CD4-positive, alpha-beta T cell treated with Interleukin-6 for 4 hours (primary cell): ENCODE results near the gene CTAG1B.
"Not testable (repeated sequence)": the region's sequence is repeated elsewhere in the genome, so short reads cannot be mapped to it uniquely, and the experiment has no call there.

Experiments
- DNase-seq: peaks from one replicate; pipeline ENCODE4 v3.0.0-alpha.2; 2020; ENCODE audit warnings: mixed read lengths

CTAG1B gene

DNA sequence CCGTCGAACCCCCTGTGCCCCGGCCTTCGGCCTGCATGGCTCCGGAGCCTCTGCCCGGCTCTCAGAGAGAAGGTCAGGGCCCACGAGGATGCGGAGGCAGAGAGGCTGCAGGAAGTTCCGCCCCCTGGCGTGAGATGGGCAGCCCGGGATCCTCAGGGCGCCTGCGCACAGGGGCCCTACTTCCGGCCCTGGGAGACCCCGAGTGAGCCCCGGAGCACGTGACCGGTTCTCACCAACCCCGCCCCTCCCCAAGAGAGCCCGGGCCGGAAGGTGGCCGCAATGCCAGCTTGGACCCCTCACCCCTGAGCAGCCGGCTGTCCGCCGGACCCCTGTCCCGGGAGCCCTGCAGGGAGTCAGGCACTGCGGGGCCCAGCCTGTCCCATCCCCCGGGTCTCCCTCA is at the start of gene CTAG1B:
Gene CTAG1B, minus strand, starts transcription at position 101 of the 400 bp plus-strand sequence. Its CDS starts 64 bp downstream, at position 37.
- DNase-seq = not testable (repeated sequence)

GRCh38 chrX:154661899-154662298 is 42.8 kb upstream of the CTAG1B start:
- DNase-seq = no peak

DNA sequence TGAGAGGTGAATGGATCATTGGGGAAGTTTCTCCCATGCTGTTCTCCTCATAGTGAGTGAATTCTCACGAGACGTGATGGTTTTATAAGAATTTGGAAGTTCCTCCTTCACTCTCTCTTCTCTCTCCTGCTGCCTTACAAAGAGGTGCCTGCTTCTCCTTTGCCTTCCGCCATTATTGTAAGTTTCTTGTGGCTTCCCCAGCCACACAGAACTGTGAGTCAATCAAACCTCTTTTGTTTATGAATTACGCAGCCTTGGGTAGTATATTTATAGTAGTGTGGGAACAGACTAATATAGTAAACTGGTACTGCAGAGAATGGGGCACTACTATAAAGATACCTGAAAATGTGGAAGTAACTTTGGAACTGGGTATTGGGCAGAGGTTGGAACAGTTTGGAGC is 42.1 kb upstream of the CTAG1B start:
- DNase-seq = no peak

- no peak for DNase-seq
Observed at GRCh38 chrX:154660541-154660940, 41.5 kb upstream of the CTAG1B start.

GRCh38 chrX:154658957-154659356 is 39.9 kb upstream of the CTAG1B start:
- DNase-seq = no peak

DNA sequence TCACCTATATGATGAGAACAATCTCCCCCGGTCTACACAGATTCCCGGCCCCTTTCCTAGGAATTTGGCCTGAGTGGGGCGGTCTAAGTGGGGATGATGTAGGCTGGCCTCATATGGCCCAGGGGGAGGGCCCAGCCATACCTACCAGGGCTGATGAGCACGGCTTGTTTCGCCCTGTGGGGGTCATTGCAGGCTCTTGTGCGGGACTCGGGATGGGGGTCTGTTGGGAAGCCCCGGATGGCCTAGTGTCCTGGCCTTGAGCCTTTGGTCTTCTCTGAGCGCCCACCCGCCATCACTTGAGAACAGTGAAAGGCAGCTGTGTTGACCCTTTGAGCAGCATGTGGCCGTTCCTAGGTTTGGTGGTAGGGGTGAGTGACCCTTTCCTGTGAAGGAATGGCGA is 39.1 kb upstream of the CTAG1B start:
- no peak for DNase-seq

- no peak for DNase-seq
Observed at GRCh38 chrX:154657226-154657805, 38.2 kb upstream of the CTAG1B start.

GRCh38 chrX:154655786-154656185 is 36.7 kb upstream of the CTAG1B start:
- no peak for DNase-seq

DNA sequence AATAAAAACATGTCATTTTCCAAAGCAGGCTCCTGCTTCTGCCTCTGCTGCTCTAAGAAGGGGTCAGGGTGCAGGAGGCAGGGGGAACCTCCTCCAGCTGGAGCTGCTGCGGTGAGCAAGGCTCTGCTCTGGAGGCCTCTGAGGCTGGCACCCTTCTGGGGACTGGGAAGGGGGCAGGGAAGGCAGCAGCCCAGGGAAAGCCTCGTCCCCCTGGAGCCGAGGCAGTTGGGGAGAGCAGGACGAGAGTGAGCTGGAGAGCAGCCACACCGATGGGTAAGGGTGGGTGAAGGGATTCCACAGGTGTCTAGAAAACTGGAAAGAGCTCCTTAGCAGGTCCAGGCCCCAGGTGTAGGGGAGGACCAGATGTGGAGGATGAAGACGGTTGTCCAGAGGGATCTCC is 36.3 kb upstream of the CTAG1B start:
- no peak for DNase-seq

DNA sequence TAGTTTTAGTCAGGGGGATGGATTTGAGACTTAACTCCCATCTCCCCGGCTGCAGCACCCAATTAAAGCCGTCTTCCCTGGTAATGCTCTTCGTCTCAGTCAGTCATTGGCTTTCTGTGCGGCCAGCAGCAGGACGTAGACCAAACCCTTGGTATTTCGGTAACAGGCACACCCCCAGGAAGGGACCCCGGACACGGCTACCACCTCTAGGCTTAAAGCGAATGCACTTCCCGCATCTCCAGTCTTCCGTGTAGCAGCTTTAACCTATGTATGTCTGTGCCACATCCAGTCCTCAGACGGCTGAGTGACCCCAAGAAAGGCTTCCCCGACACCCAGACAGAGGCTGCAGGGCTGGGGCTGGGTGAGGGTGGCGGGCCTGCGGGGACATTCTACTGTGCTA is 35.8 kb upstream of the CTAG1B start:
- no peak for DNase-seq

GRCh38 chrX:154654372-154654771 is 35.3 kb upstream of the CTAG1B start:
- DNase-seq = no peak

DNA sequence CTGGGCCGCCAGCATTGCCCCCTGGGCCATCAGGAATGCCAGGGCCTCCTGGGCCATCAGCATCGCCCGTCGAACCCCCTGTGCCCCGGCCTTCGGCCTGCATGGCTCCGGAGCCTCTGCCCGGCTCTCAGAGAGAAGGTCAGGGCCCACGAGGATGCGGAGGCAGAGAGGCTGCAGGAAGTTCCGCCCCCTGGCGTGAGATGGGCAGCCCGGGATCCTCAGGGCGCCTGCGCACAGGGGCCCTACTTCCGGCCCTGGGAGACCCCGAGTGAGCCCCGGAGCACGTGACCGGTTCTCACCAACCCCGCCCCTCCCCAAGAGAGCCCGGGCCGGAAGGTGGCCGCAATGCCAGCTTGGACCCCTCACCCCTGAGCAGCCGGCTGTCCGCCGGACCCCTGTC is 34.3 kb upstream of the CTAG1B start, which contains the start of gene CTAG2:
Gene CTAG2, minus strand, starts transcription at position 167 of the 400 bp plus-strand sequence. Its CDS starts 64 bp downstream, at position 103.
- not testable (repeated sequence) for DNase-seq

DNA sequence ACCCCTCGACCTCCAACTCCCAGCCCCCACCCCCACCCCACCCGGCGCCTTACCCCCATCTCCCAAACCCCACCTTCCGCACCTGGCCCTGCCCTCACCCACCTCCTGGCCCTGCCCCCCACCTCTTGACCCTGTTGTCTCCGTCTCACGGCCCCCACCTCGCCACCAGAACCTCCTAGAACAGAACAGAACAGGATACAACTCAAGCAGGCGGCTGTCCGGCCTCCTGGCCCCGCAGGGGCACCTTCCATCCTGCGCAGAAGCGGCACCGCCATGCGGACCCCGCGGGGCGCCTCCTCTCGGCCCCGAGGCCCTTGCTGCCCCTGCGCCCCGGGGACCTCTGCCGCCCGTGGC is 33.9 kb upstream of the CTAG1B start:
- no peak for DNase-seq

GRCh38 chrX:154652311-154653047 is 33.4 kb upstream of the CTAG1B start:
- no peak for DNase-seq

DNA sequence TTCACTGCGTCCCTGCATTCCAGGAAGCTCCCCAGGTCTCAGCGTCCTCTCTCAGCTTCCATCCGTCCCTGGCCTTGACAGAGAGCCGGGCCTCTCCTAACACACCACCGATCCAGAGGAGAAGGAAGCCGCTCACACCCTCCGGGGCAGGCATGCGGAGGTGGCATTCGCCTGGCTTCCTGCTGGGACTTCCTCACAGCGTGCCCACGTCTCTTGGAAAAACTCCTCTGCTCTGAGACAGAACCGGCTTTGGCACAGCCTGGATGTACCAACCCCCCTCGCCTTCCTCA is 31.1 kb upstream of the CTAG1B start:
- DNase-seq = no peak

GRCh38 chrX:154649503-154650220 is 30.6 kb upstream of the CTAG1B start:
- no peak for DNase-seq

GRCh38 chrX:154648931-154649330 is 29.8 kb upstream of the CTAG1B start:
- no peak for DNase-seq

DNA sequence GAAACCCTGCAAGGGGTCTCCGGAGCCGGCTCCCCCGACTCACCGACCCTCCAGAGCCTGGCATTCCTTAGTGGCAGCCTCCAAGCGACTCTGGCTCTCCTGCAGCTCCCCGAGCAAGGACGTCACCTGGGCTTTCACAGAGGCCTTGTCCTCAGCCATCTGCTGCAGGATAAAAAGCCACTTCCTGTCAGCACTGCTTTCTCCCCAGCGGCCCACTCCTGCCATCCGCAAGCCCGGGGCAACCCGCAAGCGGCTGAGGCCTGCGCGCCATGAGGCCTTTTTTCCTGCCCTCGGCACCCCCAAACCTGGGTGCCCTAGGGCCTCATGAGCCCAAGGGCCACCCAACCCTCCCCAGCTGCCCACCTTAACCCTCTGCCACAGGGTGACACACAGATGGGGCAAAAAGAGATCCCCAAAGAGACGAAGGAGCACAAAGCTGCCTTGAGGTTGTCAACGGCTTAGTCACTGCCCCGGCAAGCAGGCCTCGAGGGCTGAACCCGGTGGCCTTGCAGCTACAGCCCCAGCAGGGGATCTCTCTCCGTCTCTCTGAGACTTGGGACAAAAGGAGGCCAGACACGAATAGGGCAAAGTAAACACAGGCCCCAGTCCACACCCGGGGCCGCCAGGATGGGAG is 26.8 kb upstream of the CTAG1B start:
- DNase-seq = not testable (repeated sequence)

- not testable (repeated sequence) for DNase-seq
Observed at GRCh38 chrX:154643708-154644107, 24.6 kb upstream of the CTAG1B start.

DNA sequence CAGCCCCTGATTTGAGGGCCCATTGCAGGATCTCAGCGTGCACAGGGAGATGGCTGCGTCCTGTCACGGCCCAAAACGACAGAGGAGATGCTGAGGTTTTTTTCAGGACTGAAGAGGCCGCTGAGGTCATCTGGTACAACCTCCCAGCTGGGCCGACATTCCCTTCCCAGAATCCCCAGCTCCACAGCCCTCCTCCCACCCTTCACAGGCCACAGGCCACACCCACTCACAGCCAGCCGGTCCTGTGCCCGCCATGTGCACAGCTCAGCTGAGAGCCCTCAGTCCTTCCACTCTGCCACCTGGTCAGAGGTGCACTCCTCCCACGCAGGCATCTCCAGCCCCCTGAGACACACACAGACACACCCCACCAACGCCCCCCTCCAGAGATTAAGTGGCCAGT is 22.7 kb upstream of the CTAG1B start:
- DNase-seq = not testable (repeated sequence)

GRCh38 chrX:154633661-154634060 is 14.6 kb upstream of the CTAG1B start:
- DNase-seq = not testable (repeated sequence)

DNA sequence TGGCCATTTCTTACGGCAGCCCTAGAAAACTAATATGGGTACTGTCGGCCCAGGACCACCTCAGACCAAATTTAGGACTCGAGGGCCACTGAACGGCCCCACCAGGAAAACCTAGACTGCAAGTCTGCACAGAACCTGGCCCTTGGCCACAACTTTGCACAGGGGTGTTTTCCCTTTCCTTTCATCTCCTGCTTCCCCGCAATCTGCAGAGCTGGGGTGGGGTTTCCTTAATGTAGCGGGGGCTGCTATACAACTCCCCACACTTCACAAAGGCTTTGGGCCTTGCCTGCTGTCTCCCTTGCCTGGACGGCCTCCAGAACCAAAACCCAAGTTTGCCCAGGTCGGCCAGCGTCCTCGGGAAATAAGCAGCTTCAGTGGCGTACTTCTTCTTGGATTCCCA is 11.9 kb upstream of the CTAG1B start:
- not testable (repeated sequence) for DNase-seq

GRCh38 chrX:154628960-154629359 is 9.9 kb upstream of the CTAG1B start:
- not testable (repeated sequence) for DNase-seq
